Smooth muscle cell of the brain vasculature (primary cell): Measurements from ENCODE around the gene OBP2B.
A peak's percentile ranks its signal among the peaks of the same experiment; 100 is the strongest.
"Not testable (repeated sequence)": the region's sequence is repeated elsewhere in the genome, so short reads cannot be mapped to it uniquely, and the experiment has no call there.

Experiments
- DNase-seq: peaks from one replicate; pipeline ENCODE4 v3.0.0-alpha.2; 2012; ENCODE audit warnings: low read depth, low spot score

The OBP2B gene

DNA sequence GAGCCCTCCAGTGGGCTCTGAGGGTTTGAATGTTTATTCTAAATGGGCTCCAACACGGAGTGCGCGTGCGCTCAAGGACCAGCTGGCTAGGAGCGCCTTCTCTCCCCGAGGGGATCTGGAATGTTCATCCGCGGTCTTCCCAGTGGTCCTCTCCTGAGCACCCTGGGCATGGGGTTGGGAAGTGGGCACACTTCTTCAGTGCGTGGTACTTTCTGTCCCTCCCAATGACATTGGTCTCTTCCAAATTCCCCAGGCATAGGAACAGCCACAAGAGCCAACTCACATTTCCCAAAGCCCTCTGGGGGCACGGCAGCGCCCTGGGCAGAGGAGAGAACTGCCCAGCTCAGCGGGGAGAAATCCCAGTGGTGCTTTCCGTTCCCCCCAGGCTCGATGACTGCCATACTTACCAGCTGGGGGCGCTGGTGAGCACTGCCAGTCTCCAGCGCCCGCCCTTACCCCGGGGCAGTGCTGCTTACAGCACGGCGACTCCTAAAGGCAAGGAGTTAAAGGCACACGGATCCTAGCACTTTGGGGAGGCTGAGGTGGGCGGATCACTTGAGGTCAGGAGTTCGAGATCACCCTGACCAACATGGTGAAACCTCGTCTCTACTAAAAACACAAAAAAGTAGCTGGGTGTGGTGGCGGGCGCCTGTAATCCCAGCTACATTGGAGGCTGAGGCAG, 29.9 kb upstream of the OBP2B start:
- DNase-seq, result peak; percentile 15

DNA sequence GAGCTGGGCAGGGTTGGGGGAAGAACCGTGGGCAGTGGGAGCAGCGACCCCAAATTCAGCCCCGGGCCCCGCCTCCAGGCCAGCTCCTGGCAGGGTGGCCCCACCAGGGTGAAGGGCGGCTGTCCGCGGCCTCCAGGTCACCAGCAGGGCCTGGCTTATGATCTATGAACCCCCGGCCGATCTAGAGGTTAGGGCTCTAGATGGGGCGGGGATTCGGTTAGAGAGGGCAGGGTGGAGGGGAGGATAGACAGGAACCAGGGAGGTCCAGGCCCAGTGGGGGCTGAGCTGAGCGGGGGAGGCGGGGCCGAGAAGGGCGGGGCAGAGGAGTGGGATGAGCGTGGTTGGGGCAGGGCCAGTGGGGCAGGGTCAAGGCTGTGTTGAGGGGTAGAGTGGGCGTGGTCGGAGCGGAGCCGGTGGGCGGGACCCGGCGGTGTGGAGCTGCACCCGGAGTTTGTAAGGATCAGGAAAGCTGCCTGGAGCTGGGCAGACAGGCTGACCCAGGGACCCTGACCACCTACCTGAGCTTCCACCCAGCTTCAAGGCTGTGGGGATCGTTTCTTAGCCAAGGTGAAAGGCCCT, 29.3 kb upstream of the OBP2B start:
- peak; percentile 4 for DNase-seq

DNA sequence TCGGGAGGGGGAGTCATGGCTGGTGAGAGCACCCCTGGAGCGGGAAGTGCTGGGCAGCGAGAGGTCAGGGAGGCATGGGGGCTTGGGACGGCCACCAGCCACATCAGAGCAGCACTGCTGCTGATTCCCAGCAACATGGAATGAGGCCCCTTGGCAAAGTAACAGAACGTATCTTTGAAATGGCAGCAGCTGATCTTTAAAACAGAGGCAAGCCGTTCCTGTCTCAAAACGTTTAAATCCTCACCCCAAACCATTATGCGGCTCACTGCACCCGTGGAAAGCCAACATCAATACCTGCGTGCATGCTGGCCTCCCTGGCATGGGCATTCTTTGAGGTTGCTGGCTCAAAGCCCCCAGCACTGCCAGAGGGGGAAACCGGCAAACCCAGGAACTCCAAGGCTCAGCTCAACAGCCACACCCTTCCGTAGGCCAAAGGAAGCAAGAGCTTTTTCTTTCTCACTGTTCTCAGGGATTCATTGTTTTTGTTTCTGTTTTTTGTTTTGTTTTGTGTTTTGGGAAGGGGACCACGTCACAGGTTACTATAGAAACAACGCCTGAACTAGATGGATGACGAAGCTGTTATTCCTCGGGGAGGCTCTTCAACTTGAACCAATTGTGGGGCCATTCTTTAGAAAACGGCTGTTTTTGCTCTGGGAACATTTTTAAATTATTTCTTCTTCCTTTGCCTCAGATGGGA, 28.1 kb upstream of the OBP2B start:
- peak; percentile 13 for DNase-seq

DNA sequence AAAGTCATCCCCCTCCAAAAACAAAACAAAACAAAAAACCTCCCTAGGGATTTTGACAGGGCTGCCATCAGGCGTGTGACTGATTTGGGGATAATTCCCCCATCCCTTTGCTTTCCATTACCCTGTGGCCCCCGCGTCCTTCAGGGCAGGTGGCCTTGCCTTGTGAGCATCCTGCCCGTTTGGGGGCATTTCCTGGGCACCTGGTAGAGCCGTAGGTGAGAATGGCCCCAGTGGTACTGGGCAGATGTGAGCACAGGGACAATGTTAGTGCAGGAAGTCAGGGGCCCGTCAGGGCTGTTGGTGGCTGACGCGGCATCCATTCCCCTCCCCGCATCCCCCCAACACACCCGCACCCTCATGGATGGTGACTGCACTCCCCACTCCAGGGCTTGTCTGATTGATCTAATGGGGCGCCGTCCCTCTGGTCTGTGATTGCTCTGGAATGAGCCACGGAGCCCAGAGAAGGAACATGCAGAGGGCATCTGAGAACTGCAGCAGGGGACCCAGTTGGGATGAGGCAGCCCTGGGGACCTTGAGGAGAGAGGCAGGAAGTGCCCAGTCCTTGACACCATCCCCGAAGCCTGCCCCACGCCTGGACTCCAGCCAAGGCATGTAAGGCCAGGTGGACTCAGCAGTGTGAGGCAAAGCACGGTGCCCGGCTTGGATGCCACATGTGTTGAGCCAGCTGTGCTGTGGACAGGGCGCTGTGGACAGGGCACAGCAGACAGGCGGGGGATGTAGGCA, 27.4 kb upstream of the OBP2B start:
- DNase-seq, result not testable (repeated sequence)

DNA sequence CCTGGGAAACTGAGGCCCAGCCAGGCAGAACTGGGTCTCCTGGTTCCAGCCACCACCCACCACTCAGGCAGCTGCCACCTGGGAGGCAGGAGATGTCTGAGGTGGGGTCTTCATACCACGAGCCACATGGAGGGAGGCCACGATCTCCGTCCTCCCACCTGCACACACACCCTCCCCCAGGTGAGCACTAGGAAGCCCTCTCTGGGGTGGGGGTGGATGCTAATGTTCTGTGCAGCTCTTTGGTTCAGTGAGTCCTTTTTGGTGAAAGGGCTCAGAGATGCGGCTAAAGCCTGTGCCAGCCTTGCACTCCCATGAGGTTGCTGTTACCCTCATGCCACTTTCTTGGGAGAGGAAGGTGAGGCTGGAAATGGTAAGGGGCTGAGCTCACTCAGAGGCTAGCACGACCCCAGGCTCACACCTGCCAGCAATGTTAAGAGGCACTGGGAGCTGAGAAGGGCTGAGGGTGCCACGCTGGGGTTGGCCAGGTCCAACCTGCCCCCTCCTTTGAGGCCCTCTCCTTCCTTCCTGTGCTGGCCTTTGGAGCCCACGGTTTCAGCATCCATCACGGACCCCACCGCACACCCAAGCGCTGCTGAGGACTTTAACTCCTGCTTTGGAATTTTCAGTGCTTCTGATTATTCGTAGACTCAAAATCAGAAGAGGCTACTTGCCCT, 26.6 kb upstream of the OBP2B start:
- no peak for DNase-seq

DNA sequence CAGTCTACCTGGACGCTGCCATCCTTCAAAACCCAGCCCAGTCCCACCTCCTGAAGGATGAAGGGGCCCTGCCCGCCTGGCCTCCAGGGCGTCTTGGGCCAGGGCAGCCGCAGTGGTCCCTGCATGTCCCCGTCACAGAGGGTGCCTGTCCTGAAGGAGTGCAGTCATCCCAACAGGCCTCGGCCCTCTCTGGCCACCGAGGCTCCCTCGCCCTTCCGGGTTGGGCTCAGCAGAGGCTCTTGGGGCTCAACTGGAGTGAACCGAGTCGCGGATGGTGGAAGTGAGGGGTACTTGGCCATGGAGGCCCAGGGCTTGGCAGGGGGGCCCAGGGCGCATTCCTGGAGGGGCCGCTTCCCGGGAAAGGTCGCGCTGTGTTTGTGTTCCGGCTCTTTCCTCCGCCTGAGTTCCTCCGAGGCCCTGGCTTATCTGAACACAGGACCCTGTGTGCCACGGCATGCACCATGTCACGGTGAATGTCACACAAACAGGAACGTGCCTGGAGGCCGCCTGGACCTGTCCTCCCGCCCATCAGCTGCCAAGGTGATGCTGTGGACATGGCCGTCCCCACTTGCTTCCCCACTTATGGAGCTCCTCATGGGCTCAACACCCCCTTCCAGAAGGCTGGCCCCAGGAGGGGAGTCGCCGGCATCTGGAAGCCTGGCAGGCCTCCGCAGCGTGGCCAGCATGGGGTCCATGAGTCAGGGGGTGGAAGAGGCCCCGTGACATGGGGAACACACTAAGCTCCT, 25.7 kb upstream of the OBP2B start:
- no peak for DNase-seq

DNA sequence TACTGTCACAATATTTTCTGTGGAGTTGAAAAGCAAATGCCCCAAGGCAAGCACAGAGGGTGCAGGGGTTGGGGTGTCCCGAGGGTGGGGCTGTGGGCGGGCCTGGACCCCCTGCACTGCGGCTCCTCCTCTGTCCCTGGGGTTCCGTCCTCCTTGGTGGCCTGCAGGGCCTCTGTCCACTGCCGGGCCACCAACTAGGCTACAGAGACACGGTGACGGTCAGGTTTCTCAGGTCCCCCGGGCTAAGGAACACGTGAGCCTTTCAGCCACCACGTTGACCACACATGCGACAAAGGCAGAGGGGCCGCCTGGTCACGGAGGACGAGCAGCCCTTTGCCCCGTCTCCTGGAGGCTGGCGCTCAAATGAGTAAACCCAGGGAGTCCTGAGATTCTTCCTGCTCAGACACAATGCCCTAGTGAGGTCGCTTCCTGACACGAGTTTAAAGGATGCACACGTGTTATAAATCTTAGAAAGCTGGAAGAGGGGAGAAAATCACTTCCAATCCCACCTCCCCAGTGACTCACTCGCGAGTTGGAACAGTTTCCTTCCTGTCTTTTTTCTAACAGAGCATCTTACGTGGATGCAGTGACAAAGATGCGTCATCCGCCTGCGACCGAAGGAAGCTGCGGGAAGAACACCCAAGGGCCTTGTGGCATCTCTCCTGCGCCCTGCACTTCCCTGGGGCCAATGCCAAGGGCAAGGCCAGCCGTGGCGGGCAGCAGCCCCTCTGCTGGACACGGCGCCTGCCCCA, 24.8 kb upstream of the OBP2B start:
- no peak for DNase-seq

DNA sequence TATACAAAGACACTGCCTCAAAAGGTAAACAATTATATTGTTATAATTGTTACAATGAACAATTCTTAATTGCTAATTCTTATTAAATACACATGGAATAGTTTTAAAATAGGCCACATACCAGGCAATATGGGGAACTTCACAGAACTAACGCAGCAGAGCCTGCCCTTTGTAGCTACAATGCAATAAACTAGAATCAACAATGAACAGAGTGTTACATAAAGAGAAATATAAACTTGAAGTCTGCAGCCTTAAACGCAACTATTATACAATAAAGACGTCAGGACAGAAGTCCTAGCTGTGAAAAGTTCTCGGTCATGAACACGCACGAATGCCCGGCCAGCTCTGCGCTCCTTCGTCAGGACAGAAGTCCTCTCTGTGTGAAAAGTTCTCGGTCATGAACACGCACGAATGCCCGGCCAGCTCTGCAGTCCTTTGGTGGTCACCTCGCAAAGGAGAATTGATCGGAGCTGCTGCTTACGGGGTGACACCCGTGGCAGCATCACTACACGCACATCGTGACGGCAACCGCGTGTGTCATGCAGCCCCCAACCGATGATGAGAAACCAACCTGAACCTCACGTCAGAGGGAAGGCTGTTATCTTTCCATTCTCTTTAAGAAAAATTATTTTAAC, 23.0 kb upstream of the OBP2B start:
- not testable (repeated sequence) for DNase-seq

DNA sequence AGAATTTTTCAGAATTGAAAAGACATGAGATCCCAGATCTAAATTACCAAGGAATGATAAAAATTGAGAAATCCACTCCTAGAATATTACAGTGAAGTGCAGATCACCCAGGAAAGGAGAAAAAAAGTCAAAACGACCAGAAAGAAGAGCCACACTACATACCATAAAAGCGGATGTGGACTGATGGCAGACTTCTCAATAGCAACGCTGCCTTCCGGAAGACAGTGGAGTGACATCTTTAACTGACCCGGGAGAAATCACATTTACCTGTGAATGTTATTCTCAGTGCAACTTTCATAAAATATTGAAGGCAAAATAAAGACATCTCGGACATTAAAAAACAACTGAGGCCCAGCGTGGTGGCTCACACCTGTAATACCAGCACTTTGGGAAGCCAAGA, 21.5 kb upstream of the OBP2B start:
- DNase-seq, result not testable (repeated sequence)

DNA sequence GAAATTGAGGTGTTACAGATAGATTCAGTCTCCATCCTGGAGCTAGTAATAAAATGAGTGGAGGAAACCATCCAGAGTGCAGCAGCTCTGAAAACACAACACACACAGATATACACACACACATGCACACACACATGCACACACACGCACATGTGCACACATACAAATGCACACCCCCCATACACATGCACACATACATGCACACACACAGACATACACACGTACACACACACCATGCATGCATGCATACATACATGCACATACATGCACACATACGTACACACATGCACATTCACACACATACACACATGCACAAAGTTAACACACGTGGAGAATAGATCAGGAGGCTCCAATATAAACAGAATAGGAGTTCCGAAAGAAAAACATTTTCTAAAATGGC, 21.0 kb upstream of the OBP2B start:
- DNase-seq, result no peak

DNA sequence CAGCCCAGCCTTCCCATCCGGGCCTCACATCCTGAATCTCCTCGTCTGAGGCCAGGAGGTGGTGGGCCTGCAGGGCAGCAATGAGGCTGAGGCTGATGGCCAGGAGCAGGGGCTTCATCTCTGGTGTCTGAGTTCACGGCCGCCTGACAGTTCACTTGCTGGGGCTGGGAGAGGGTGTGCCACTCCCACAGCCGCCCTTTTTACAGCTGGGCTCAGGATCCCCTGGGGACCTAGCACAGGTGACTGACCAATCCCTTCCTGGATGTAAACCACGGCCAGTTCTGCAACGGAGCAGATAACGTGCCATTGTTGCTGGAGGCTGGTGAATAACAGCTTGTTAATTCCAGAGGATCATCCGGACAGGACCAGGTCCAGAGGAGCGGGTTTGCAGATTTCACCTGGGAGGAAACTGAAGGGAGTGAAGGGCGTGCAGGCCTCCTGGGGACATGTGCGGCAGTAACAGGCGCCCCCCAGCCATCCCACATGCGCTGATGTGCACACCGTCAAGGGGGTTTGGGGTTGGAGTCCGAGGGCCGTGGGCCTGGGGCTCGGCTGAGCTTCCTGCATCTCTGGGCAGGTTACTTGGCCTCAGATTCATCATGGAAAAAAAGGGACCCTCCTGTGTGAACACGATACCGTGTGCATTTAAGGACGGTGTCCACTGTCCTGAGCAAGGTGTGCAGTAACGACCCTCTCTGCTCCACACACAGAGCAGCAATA, 19.6 kb upstream of the OBP2B start:
- DNase-seq, result not testable (repeated sequence)

DNA sequence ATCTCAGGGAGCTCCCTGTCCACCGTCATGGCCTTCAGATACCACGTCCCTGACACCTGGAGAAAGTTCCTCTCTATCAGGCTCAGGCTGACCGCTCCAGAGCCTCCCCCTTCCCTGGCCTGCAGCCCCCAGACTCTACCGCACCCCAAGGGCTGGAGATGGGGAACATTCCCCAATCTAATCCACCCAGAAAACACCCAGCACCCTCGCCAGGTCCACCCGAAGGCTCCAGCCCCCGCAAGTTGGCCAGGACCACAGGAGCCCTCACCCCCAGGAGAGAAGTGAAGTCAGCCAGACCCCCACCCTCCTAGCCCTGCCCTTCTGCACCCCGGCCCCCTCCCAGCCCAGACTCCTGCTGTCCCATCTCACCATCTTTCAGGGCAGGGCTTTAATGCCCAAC, 18.9 kb upstream of the OBP2B start:
- DNase-seq, result not testable (repeated sequence)

DNA sequence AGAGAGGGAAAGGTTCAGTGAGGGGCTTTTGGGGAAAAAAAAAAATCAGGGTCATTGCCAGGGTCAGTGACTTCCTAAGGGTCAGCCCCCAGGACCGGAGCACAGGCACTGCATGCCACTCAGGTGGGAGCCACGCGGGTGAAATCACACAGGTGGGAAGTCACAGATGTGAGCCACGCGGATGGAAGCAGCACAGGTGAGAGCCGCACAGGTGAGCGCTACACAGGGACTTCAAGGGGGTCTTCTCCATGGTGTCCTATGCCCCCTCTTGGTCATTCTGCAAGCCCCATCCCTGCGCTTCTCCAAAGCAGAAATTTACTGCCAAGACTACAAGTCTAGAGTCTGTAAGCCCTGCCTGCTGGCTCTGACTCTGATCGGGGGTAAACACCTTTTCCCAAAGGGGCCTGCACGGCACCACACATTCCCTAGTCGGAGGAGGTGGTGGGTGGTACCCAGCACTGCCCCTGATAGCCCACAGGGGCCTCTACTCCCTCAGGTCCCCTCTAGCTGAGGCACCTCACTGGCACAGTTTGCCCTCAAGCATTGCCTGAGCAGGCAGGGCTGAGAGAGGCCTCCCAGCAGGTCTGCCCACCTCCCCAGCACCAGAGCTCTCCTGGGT, 18.3 kb upstream of the OBP2B start:
- DNase-seq, result no peak

DNA sequence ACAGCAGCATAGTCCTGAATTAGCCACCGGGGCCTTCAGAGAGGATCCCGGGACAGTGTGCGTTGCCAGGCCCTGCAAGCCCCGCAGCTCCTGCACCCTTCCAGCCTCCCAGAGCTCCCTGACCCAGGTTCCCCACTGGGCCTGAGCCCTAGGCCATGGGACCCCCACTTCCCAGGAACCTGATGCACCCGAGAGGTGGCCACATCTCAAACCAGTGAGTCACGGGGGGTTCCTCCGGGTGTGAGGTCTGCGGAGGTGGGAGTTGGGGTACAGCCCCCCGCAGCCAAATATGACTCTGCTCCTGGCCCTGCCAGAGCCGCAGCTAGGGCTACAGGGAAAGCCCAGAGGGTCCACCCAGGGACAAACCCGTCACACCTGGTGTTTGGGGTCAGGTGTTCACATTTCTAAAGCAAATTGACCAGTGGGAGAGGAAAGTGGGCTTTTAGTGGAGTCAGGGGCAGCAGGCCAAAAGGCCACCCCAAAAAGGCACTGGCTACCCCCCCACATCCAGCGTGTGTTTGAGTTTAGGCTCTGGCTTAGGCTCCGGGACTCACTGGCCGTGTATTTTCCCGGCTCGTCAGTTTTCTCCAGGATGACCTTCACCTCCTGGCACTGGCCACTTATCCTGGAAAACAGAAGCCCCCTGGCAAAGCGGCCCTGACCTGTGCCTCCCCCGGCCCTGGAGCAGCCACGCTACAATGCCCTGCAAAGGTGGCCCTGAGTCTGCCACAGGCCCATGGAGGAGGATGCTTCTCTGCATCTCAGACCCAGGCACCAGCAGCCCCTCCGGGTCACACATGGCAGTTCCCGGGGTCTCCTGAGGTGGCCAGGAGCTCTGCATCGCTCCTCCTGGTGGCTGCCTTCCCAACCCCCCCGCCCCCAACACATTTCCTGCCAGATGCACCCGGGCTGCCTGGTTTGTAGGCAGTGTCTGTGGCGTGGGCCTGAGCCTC, 17.4 kb upstream of the OBP2B start:
- no peak for DNase-seq

DNA sequence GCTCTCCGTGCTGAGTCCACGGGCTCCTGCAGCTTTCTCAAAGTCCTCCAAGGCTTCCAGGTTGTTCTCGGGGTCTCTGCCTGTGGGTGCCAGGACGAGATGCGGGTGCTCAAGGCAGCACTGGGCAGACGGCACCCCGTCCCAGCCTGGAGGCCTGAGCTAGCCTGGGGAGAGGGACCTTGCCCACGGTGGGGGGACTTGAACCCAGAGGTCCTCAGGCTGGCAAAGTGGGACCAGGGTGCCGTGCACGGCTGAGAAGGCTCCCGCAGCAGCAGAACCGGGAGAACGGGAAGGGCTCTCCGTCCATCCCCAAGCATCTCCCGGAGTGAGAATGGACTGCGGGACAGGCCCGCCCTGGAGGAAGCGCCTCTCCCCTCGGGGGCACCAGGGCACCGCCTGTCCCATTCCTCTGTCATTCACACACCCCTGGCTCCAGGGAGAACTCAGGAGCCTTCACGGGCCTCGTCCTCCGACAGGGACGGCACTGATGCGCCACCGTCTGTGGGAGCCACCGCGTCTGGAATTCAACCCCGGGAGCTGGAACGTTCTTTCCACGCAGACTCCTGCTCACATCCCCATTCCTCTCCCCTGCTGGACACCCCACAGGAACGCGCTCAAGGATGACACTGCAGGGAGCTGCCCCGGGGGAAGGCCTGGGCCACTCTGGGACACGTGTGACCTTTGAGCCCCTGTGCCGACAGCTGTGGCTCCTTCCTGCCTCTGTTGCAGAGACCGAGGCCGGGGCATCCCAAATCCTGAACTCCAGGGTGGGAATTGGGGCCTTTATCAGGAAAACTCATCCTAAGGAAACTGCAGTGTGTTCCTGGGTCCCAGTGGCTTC, 16.3 kb upstream of the OBP2B start:
- no peak for DNase-seq

DNA sequence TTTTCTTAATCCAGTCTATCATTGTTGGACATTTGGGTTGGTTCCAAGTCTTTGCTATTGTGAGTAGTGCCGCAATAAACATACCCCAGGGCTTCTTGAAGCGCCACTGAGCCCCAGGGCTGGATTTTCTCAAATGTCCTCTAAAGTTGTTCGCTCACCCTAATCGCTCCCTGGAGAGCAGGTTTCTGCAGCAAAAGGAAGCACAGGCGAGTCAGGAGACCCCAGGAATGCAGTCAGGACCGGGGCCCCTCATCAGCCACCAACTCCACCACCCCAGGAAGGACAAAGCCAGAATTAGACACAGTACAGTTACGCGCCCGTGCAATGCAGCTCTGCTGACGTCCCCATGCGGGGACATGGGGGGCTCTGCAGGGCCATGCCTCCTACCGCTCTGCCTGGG, 15.7 kb upstream of the OBP2B start:
- DNase-seq, result no peak
